ENCODE results near the gene EBF3.

The EBF3 gene

DNA sequence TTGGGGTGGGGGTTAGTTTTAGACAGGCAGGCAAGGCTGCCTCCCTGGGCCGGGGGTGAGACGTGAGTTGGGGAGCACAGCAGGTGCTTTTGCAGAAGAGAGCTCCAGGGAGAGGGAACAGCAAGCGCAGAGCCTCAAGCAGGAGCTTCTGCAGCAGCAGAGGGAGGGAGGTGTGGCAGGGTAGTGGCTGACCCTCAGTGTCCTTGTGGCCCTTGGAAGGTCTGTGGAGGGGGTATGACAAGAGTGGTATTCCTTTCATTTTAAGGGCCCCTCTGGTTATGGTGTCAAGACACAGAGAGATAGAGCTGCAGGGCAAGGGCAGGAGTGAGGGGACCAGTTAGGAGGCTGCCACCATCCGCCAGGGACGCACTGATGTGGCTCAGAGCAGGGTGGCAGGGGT is 138.9 kb downstream of the EBF3 start:
- TF ChIP-seq, protein P1, sequence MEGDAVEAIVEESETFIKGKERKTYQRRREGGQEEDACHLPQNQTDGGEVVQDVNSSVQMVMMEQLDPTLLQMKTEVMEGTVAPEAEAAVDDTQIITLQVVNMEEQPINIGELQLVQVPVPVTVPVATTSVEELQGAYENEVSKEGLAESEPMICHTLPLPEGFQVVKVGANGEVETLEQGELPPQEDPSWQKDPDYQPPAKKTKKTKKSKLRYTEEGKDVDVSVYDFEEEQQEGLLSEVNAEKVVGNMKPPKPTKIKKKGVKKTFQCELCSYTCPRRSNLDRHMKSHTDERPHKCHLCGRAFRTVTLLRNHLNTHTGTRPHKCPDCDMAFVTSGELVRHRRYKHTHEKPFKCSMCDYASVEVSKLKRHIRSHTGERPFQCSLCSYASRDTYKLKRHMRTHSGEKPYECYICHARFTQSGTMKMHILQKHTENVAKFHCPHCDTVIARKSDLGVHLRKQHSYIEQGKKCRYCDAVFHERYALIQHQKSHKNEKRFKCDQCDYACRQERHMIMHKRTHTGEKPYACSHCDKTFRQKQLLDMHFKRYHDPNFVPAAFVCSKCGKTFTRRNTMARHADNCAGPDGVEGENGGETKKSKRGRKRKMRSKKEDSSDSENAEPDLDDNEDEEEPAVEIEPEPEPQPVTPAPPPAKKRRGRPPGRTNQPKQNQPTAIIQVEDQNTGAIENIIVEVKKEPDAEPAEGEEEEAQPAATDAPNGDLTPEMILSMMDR (IDR thresholded peaks at IDR 0.05; ENCODE audit: low read depth, low read length), result no peak
- in situ Hi-C loops (cut with HindIII; ENCODE audit: low sequenced_read_pairs), result no loop called here
- DNase-seq (ENCODE audit: low read depth, low spot score), result no peak
- no peak overlapping the region for H3K4me3 ChIP-seq (ENCODE audit: low read depth, low read length)

DNA sequence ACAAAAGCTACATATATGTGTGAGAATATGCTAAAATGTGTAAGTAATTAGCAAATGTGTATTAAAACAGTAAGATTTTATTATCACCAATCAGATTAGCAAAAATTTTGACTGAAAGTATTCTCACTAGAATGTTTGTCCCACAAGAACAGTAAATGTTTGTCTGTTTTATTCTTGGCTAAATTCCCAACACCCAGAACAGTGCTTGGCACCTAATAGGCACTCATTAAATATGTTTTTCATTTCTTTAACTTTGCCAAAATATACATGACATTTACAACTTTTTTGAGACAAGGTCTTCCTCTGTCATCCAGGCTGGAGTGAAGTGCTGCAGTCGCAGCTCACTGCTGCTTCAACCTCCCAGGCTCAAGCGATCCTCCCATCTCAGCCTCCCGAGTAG is 143.6 kb downstream of the EBF3 start:
- no peak overlapping the region for H3K4me3 ChIP-seq (ENCODE audit: low read depth, low read length)
- TF ChIP-seq, protein P1 (IDR thresholded peaks at IDR 0.05; ENCODE audit: low read depth, low read length), result no peak
- in situ Hi-C loops (cut with HindIII; ENCODE audit: low sequenced_read_pairs), result no loop called here
- DNase-seq (ENCODE audit: low read depth, low spot score), result no peak

- no peak for DNase-seq (ENCODE audit: low read depth, low spot score)
- in situ Hi-C loops (cut with HindIII; ENCODE audit: low sequenced_read_pairs), result no loop called here
- H3K4me3 ChIP-seq (ENCODE audit: low read depth, low read length), result no peak overlapping the region
- TF ChIP-seq, protein P1 (IDR thresholded peaks at IDR 0.05; ENCODE audit: low read depth, low read length), result no peak
Measured at GRCh38 chr10:129816656-129817045, 147.4 kb downstream of the EBF3 start.

DNA sequence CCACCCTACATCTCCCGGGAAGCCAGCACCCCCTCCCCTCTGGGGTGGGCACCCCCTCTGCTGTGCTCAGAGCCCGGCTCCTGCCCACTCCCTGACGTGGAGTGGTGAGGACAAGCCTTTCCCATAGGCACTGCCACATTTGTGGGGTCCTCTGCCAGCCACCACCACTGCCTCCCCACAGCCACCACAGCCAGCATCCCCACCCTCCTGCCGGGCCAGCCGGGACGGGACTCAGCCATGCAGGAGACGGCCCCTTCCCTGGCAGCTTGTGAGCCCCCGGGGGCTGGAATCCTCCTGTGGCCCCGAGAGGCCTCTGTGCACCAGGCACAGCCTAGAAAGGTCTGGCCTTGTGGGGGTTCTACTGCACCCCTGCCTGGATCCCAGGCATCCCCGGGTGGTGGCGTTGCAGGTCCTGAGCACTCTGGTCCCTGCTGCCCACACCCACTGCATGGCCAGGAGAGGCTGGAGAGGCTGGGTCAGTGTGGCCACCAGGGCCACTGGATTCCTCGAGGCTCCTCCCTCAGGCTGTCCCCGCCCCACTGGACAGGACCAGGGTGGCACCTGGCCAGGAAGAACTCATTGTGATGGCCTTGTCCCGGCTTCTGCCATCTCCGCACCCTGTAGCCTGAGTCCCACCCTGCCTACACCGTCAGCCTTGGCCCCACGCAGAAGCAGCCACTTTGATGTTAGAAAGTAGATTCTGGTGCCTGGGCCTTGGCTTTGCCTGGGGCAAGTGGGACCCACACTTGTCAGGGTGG is 148.0 kb downstream of the EBF3 start:
- in situ Hi-C loops (cut with HindIII; ENCODE audit: low sequenced_read_pairs), result no loop called here
- TF ChIP-seq, protein P1 (IDR thresholded peaks at IDR 0.05; ENCODE audit: low read depth, low read length), result no peak
- DNase-seq (ENCODE audit: low read depth, low spot score), result no peak
- H3K4me3 ChIP-seq (ENCODE audit: low read depth, low read length), result no peak overlapping the region

DNA sequence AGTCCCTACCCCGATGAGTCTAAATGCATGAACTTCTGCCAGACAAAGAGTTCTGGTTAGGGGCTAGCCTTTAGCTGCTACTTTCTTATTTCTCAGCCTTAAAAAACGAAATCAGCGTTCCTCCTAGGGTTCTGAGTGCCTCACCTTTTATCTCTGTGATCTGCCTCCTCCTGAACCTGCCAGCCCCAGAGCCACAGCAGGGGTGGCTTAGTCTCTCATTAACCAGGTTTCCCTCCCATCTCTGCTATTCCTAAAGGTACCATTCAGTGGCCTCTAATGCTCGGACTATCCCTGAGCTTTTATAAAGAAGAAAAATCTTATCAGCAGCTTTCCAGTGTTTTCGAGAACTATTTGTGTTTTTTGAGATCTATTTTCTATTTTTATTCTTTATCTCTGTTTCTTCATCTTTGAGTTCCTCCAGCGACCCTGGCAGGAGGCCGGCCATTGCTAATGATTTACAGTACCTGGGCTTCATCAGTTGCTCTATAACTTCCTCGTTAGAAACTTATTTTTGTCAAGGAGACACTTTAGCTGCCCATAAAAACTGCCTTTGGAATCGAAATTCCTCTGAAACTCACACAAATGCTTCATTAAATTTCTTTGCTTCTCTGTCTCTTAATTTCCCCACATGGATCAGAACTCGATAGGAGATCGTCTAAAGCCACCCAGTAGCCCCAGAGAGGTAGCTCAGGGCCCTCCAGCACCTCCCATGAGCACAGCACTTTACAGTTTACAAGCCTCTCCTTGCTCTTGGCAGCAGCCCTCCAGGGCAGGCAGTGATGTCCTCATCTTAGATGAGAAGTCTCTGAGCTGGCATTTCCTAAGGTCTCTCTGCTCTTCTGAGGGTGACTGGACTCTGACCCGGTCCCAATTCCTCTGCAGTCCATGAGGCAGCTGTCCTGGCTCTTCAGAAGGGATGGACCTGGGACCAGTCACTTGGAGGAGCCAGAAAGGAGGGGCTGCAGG is 149.1 kb downstream of the EBF3 start:
- no peak for DNase-seq (ENCODE audit: low read depth, low spot score)
- in situ Hi-C loops (cut with HindIII; ENCODE audit: low sequenced_read_pairs), result no loop called here
- TF ChIP-seq, protein P1 (IDR thresholded peaks at IDR 0.05; ENCODE audit: low read depth, low read length), result no peak
- H3K4me3 ChIP-seq (ENCODE audit: low read depth, low read length), result no peak overlapping the region

GRCh38 chr10:129812398-129812797 is 151.7 kb downstream of the EBF3 start:
- no peak for DNase-seq (ENCODE audit: low read depth, low spot score)
- in situ Hi-C loops (cut with HindIII; ENCODE audit: low sequenced_read_pairs), result no loop called here
- H3K4me3 ChIP-seq (ENCODE audit: low read depth, low read length), result no peak overlapping the region
- TF ChIP-seq, protein P1 (IDR thresholded peaks at IDR 0.05; ENCODE audit: low read depth, low read length), result no peak

Measured in astrocyte of the spinal cord (primary cell).